H1 (cell line): ENCODE measurements around the gene CCDC148. TPM values are rescaled to one million over a fixed set of nuclear protein-coding genes. Genes with fewer than 3 reads are reported as not detected.

ENCODE experiments used
- CTCF ChIA-PET: fragments of 300-600 bp; sonication (Branson Sonifier 250); formaldehyde crosslinking; loops from one replicate; lab custom pipeline; 2021; ENCODE audit not compliant: partially characterized antibody; lab: Charles Lee
- POLR2A ChIA-PET: fragments of 300-600 bp; sonication (Branson Sonifier 250); formaldehyde crosslinking; loops from one replicate; lab custom pipeline; 2021; ENCODE audit warnings: inconsistent platforms; ENCODE audit not compliant: partially characterized antibody; lab: Charles Lee
- DNase-seq, 2 experiments: peaks; one replicate each; pipeline versions ENCODE4 v3.0.0 to v3.0.0-alpha.2; 2010 to 2022; ENCODE audit warnings: low spot score in 2 of 2, low read depth in 1 of 2, mixed read lengths in 1 of 2
- FAIRE-seq: peaks from 2 replicates; lab custom pipeline; 2011; peaks lifted over from hg19 to GRCh38; lab: Jason Lieb, UNC
- H2AFZ ChIP-seq: 2 replicates; pipeline ENCODE4 v1.8.1; 2012; ENCODE audit warnings: low read length, inconsistent platforms
- H2AK5ac ChIP-seq: 2 replicates; pipeline ENCODE4 v1.6.1; 2013; ENCODE audit warnings: low read depth, low read length
- H2BK120ac ChIP-seq: replicated peaks from 2 replicates; pipeline ENCODE3; 2013; ENCODE audit warnings: low read depth, low read length, inconsistent platforms
- H2BK12ac ChIP-seq: 2 replicates; pipeline ENCODE4 v1.6.1; 2013; ENCODE audit warnings: low read depth, low read length
- H2BK15ac ChIP-seq: 2 replicates; pipeline ENCODE4 v1.6.1; 2013; ENCODE audit warnings: low read length
- H2BK20ac ChIP-seq: 2 replicates; pipeline ENCODE4 v1.6.1; 2013; ENCODE audit warnings: low read length
- H2BK5ac ChIP-seq: 2 replicates; pipeline ENCODE4 v1.6.1; 2013; ENCODE audit warnings: low read depth, low read length
- H3K14ac ChIP-seq: 2 replicates; pipeline ENCODE4 v1.6.1; 2013; ENCODE audit warnings: inconsistent platforms; ENCODE audit not compliant: insufficient read length
- H3K18ac ChIP-seq: 2 replicates; pipeline ENCODE4 v1.6.1; 2013; ENCODE audit warnings: low read length; ENCODE audit errors: extremely low read depth
- H3K23ac ChIP-seq: 2 replicates; pipeline ENCODE4 v1.6.1; 2013; ENCODE audit warnings: inconsistent platforms; ENCODE audit not compliant: insufficient read length
- H3K23me2 ChIP-seq: 2 replicates; pipeline ENCODE4 v1.6.1; 2013; ENCODE audit warnings: low read depth, low read length
- H3K27ac ChIP-seq: 2 replicates; pipeline ENCODE4 v1.6.1; 2011; ENCODE audit warnings: low read depth, low read length, inconsistent platforms
- H3K27me3 ChIP-seq, 4 experiments: replicated peaks in 1 of 4; 1 replicate in 1 of 4; 2 replicates in 3 of 4; pipeline versions ENCODE4 v1.6.1 to v1.8.1; 2011 to 2013; ENCODE audit warnings: low read length in 3 of 4, mild to moderate bottlenecking in 3 of 4, inconsistent platforms in 2 of 4, mixed read lengths in 2 of 4, moderate library complexity in 1 of 4; ENCODE audit not compliant: control insufficient read depth in 3 of 4, insufficient read depth in 3 of 4; ENCODE audit errors: extremely low read depth in 1 of 4
- H3K36me3 ChIP-seq, 4 experiments: 2 replicates each; pipeline versions ENCODE4 v1.6.1 to v1.8.1; 2011 to 2013; ENCODE audit warnings: mild to moderate bottlenecking in 4 of 4, low read length in 3 of 4, moderate library complexity in 2 of 4, control low read depth in 1 of 4, inconsistent platforms in 1 of 4; ENCODE audit not compliant: insufficient read depth in 4 of 4, control insufficient read depth in 2 of 4
- H3K4ac ChIP-seq: replicated peaks from 2 replicates; pipeline ENCODE3; 2013; ENCODE audit warnings: low read length, low read depth, mixed read lengths, inconsistent platforms; ENCODE audit not compliant: insufficient read length
- H3K4me1 ChIP-seq, 4 experiments: replicated peaks in 1 of 4; 1 replicate in 1 of 4; 2 replicates in 3 of 4; pipeline versions ENCODE4 v1.6.1 to v1.8.1; 2011 to 2013; ENCODE audit warnings: low read length in 3 of 4, inconsistent platforms in 2 of 4, mixed read lengths in 1 of 4; ENCODE audit not compliant: insufficient read depth in 4 of 4, control insufficient read depth in 3 of 4
- H3K4me2 ChIP-seq, 2 experiments: 2 replicates each; pipeline versions ENCODE4 v1.6.1 to v1.8.1; 2011 to 2013; ENCODE audit warnings: low read depth in 2 of 2, low read length in 2 of 2, control low read depth in 1 of 2, inconsistent platforms in 1 of 2, mild to moderate bottlenecking in 1 of 2; ENCODE audit not compliant: insufficient read depth in 1 of 2
- H3K4me3 ChIP-seq, 4 experiments: fragments of 200-600, 300-600 bp in 1 of 4; sonication (generic), shearing (Covaris generic), sonication (Bioruptor Twin) in 1 of 4; 2 replicates each; pipeline versions ENCODE4 v1.5.1 to v1.8.1; 2011 to 2016; ENCODE audit warnings: low read length in 4 of 4, low read depth in 3 of 4, control low read depth in 2 of 4, inconsistent platforms in 2 of 4, mild to moderate bottlenecking in 2 of 4, mixed read lengths in 1 of 4, moderate library complexity in 1 of 4; ENCODE audit not compliant: insufficient read depth in 2 of 4; ENCODE audit errors: extremely low read depth in 1 of 4
- H3K56ac ChIP-seq: replicated peaks from 2 replicates; pipeline ENCODE3; 2013; ENCODE audit warnings: low read depth, mild to moderate bottlenecking, mixed read lengths, low read length, inconsistent platforms; ENCODE audit not compliant: insufficient read length
- H3K79me1 ChIP-seq: 2 replicates; pipeline ENCODE4 v1.6.1; 2013; ENCODE audit warnings: low read depth, low read length, control low read depth
- H3K79me2 ChIP-seq, 2 experiments: 2 replicates each; pipeline versions ENCODE4 v1.6.1 to v1.8.1; 2012 to 2013; ENCODE audit warnings: low read length in 2 of 2, mild to moderate bottlenecking in 2 of 2, inconsistent platforms in 1 of 2; ENCODE audit not compliant: insufficient read depth in 2 of 2, control insufficient read depth in 1 of 2
- H3K9ac ChIP-seq, 4 experiments: replicated peaks in 1 of 4; 1 replicate in 1 of 4; 2 replicates in 3 of 4; pipeline versions ENCODE4 v1.6.1 to v1.8.1; 2011 to 2013; ENCODE audit warnings: low read depth in 3 of 4, low read length in 3 of 4, control low read depth in 2 of 4, mild to moderate bottlenecking in 2 of 4, moderate library complexity in 2 of 4, inconsistent platforms in 1 of 4; ENCODE audit errors: extremely low read depth in 1 of 4
- H3K9me3 ChIP-seq, 2 experiments: 2 replicates each; pipeline versions ENCODE4 v1.6.1 to v1.8.1; 2012 to 2013; ENCODE audit warnings: mild to moderate bottlenecking in 2 of 2, moderate library complexity in 2 of 2, control low read depth in 1 of 2, inconsistent platforms in 1 of 2, low read depth in 1 of 2, low read length in 1 of 2, mixed read lengths in 1 of 2; ENCODE audit not compliant: insufficient read depth in 2 of 2
- H4K20me1 ChIP-seq, 2 experiments: replicated peaks in 1 of 2; 2 replicates each; pipeline versions ENCODE3 to v1.8.1; 2011 to 2013; ENCODE audit warnings: inconsistent platforms in 2 of 2, low read length in 2 of 2, mild to moderate bottlenecking in 1 of 2; ENCODE audit not compliant: insufficient read depth in 2 of 2, control insufficient read depth in 1 of 2
- H4K5ac ChIP-seq: 2 replicates; pipeline ENCODE4 v1.6.1; 2013; ENCODE audit warnings: low read length, low read depth, mixed read lengths, inconsistent platforms; ENCODE audit not compliant: insufficient read length
- H4K8ac ChIP-seq: 2 replicates; pipeline ENCODE4 v1.8.0; 2013; ENCODE audit warnings: mild to moderate bottlenecking, moderate library complexity, low read length, inconsistent platforms; ENCODE audit not compliant: insufficient read depth; ENCODE audit errors: extremely low read depth
- H4K91ac ChIP-seq: replicated peaks from 2 replicates; pipeline ENCODE3; 2013; ENCODE audit warnings: low read length, mixed read lengths, inconsistent platforms; ENCODE audit not compliant: insufficient read length
- ASH2L ChIP-seq: fragments of 200-600, 300-600 bp; sonication (generic); IDR thresholded peaks from one replicate; pipeline ENCODE4 v1.7.1; 2017; ENCODE audit warnings: low read length
- CBX8 ChIP-seq: fragments of 300-800, 300-1000 bp; sonication (generic); IDR thresholded peaks from 2 replicates; pipeline ENCODE4 v1.7.1; 2016; ENCODE audit warnings: low read depth, low read length, borderline replicate concordance
- CHD1 ChIP-seq: IDR thresholded peaks from 2 replicates; pipeline ENCODE4 v1.6.1; 2012; ENCODE audit warnings: low read depth, low read length, improper control_type of control experiment
- CHD2 ChIP-seq: IDR thresholded peaks from 2 replicates; pipeline ENCODE4 v1.6.1; 2012; ENCODE audit warnings: low read length, improper control_type of control experiment
- CREB1 ChIP-seq: IDR thresholded peaks from 2 replicates; pipeline ENCODE4 v1.6.1; 2012; ENCODE audit warnings: inconsistent platforms
- E2F6 ChIP-seq: IDR thresholded peaks from 2 replicates; pipeline ENCODE4 v1.6.1; 2012; ENCODE audit warnings: inconsistent platforms
- EP300 ChIP-seq, 2 experiments: IDR thresholded peaks; 1 replicate in 1 of 2; 2 replicates in 1 of 2; pipeline ENCODE4 v1.6.1; 2011 to 2012; ENCODE audit warnings: low read depth in 2 of 2, low read length in 2 of 2, mild to moderate bottlenecking in 2 of 2, borderline replicate concordance in 1 of 2, inconsistent platforms in 1 of 2, moderate library complexity in 1 of 2
- GABPA ChIP-seq: IDR thresholded peaks from 2 replicates; pipeline ENCODE4 v1.6.1; 2011; ENCODE audit warnings: mild to moderate bottlenecking, low read length, moderate library complexity, borderline replicate concordance; ENCODE audit not compliant: insufficient read depth
- HDAC2 ChIP-seq, 2 experiments: fragments of 300-600 bp in 1 of 2; sonication (generic) in 1 of 2; IDR thresholded peaks; 2 replicates each; pipeline ENCODE4 v1.6.1; 2011 to 2012; ENCODE audit warnings: low read depth in 2 of 2, low read length in 2 of 2, mild to moderate bottlenecking in 2 of 2, moderate library complexity in 2 of 2, borderline replicate concordance in 1 of 2, inconsistent platforms in 1 of 2
- KDM5A ChIP-seq: fragments of 200-600 bp; IDR thresholded peaks from 2 replicates; pipeline ENCODE4 v1.7.1; 2012; ENCODE audit warnings: mild to moderate bottlenecking, low read length, inconsistent platforms, mixed read lengths
- POLR2A ChIP-seq, 2 experiments: IDR thresholded peaks; 1 replicate in 1 of 2; 2 replicates in 1 of 2; pipeline ENCODE4 v1.6.1; 2011; ENCODE audit warnings: low read depth in 2 of 2, low read length in 2 of 2, mild to moderate bottlenecking in 2 of 2; ENCODE audit errors: control extremely low read depth in 1 of 2
- RBBP5 ChIP-seq: IDR thresholded peaks from 2 replicates; pipeline ENCODE4 v1.7.1; 2012; ENCODE audit warnings: low read depth, mild to moderate bottlenecking, inconsistent platforms, low read length, moderate library complexity, borderline replicate concordance
- RNF2 ChIP-seq: fragments of 200-900, 300-1000 bp; sonication (generic); IDR thresholded peaks from 2 replicates; pipeline ENCODE4 v1.7.1; 2016; ENCODE audit warnings: borderline replicate concordance, low read depth, mild to moderate bottlenecking, antibody characterized with exemption, low read length; ENCODE audit not compliant: poor library complexity, severe bottlenecking; ENCODE audit errors: missing control alignments
- SP1 ChIP-seq: IDR thresholded peaks from 2 replicates; pipeline ENCODE4 v1.6.1; 2011; ENCODE audit warnings: low read depth, low read length
- WGBS, 2 experiments: shearing (Covaris generic) in 1 of 2; methylation state at CpG; one replicate each; pipeline versions ENCODE4 v1.1.6 to v1.1.7; 2013 to 2015; ENCODE audit warnings: low lambda C conversion rate in 2 of 2, mixed read lengths in 2 of 2, inconsistent platforms in 1 of 2, low coverage in 1 of 2, missing lambda C conversion rate in 1 of 2; ENCODE audit not compliant: insufficient replicate concordance in 2 of 2, insufficient coverage in 1 of 2, insufficient read length in 1 of 2; ENCODE audit errors: extremely low coverage in 1 of 2, missing lambda C conversion rate in 1 of 2; 5-methylcytosine and 5-hydroxymethylcytosine counted together
- polyA plus RNA-seq, 7 experiments: library from polyadenylated mRNA; depleted of rRNA in 3 of 7; stranded (reverse) in 5 of 7; unstranded in 2 of 7; fragments of >200 nt in 5 of 7; fragments of 200-250 nt in 2 of 7; gene quantifications; 1 replicate in 5 of 7; 2 replicates in 1 of 7; 4 replicates in 1 of 7; pipeline versions ENCODE4 v1.2.1 to v1.2.3, GENCODE V29; 2011 to 2013; ENCODE audit warnings: missing spikeins in 2 of 7, mixed read lengths in 2 of 7
- total RNA-seq: library from RNA; stranded (reverse); fragmentation: NEBNext Ultra II Directional; extraction: Animal tissue kit (Norgen Biotek cat#: 25700); gene quantifications from 2 replicates; pipeline ENCODE4 v1.2.1, GENCODE V29; 2021

The CCDC148 gene
- total and polyA plus RNA-seq, 2 of the 8 experiments (the other 6 are each of a cell fraction or from before 2014, with no cell fraction given), result 0.45 to 1.3 TPM

DNA sequence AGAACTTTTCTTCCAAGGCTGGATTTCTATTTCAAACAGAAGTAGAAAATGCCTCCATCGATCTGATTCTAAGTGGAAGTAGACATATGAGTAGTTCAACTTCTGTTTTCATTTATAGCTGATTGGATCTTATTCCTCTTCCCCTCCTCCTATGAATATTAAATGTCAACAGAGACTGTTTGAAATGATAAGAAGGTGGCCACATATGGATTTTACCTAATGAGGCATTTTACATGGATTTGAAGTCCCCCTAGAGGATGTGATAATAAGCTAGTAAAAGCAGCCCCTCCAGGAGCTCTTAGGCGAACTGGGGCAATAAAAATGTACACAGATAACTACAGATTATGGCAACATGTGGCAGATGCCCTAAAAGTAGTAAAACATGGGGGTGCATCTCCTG lies 283.8 kb downstream of the CCDC148 start:
- POLR2A ChIA-PET, result no interaction called here
- DNase-seq (no peak), FAIRE-seq (no peak)
- no peak overlapping the region for H4K5ac ChIP-seq
- no peak overlapping the region for H3K27ac ChIP-seq
- no peak overlapping the region for H4K8ac ChIP-seq
- H3K9ac ChIP-seq, result no peak overlapping the region
- H3K36me3 ChIP-seq, result no peaks in the 10 kb centered on the region
- no peak overlapping the region for H2BK12ac ChIP-seq
- H3K23me2 ChIP-seq, result no peaks in the 10 kb centered on the region; the same call in 1 of the 2 replicates
- H3K9me3 ChIP-seq, result no peaks in the 10 kb centered on the region
- H3K18ac ChIP-seq, result no peak overlapping the region
- H2BK15ac ChIP-seq, result no peak overlapping the region
- H3K4me3 ChIP-seq, result no peak overlapping the region
- H3K79me2 ChIP-seq, result no peaks in the 10 kb centered on the region
- no peak overlapping the region for H3K56ac ChIP-seq
- H3K79me1 ChIP-seq, result no peaks in the 10 kb centered on the region
- CTCF ChIA-PET, result interaction anchor here (1.0 to 1.5 kb wide), 4 partner anchors 148 to 582 kb away, joined by 3 read pairs; no protein-coding TSS in a partner anchor
- H4K20me1 ChIP-seq, result no peaks in the 10 kb centered on the region
- no peak overlapping the region for H2BK20ac ChIP-seq
- H3K27me3 ChIP-seq, result no peaks in the 10 kb centered on the region
- no peaks in the 10 kb centered on the region for H3K4me1 ChIP-seq
- WGBS, 2 experiments, result 44% methylated on average over 2 of the region's 2 CpGs; no CpG with 5 or more reads in 1 of the 2 experiments
- H3K4me2 ChIP-seq, result no peak overlapping the region
- H2AK5ac ChIP-seq, result no peak overlapping the region
- H4K91ac ChIP-seq, result no peak overlapping the region
- no peak overlapping the region for H2BK5ac ChIP-seq
- H3K4ac ChIP-seq, result no peak overlapping the region
- H2AFZ ChIP-seq, result no peak overlapping the region
- H3K23ac ChIP-seq, result no peak overlapping the region
- H3K14ac ChIP-seq, result no peak overlapping the region
- TF ChIP-seq EP300 (IDR thresholded peaks at IDR 0.05; ENCODE audit: borderline replicate concordance in 1 of 2, low read depth in 2 of 2, low read length in 2 of 2), result no peak
- TF ChIP-seq POLR2A (IDR thresholded peaks at IDR 0.05; ENCODE audit: control extremely low read depth in 1 of 2, low read depth in 2 of 2, low read length in 2 of 2), result no peak
- no peak for TF ChIP-seq GABPA
- TF ChIP-seq CBX8, result no peak
- TF ChIP-seq RNF2, result no peak
- no peak for TF ChIP-seq KDM5A
- TF ChIP-seq RBBP5, result no peak
- no peak for TF ChIP-seq CREB1
- TF ChIP-seq HDAC2 (IDR thresholded peaks at IDR 0.05; ENCODE audit: borderline replicate concordance in 1 of 2, low read depth in 2 of 2, low read length in 2 of 2), result no peak
- TF ChIP-seq ASH2L, result no peak
- no peak for TF ChIP-seq E2F6
- no peak for TF ChIP-seq SP1
- no peak for TF ChIP-seq CHD1
- no peak for TF ChIP-seq CHD2
- no peak overlapping the region for H2BK120ac ChIP-seq
